Measurements from ENCODE around the gene ADARB2.

Gene ADARB2

GRCh38 chr10:1200866-1201807, 536.2 kb downstream of the ADARB2 start:
- no peak for DNase-seq (ENCODE audit: low spot score)
- no peak for FAIRE-seq

GRCh38 chr10:1199897-1200721, 537.2 kb downstream of the ADARB2 start:
- DNase-seq (ENCODE audit: low spot score): no peak
- no peak for FAIRE-seq

GRCh38 chr10:1199345-1199673, 538.0 kb downstream of the ADARB2 start:
- FAIRE-seq: no peak

GRCh38 chr10:1198453-1199344, 538.6 kb downstream of the ADARB2 start:
- FAIRE-seq (no peak), DNase-seq (ENCODE audit: low spot score) (no peak)

More at GRCh38 chr10:1199345-1199673, 538.0 kb downstream of the ADARB2 start:
- no peak for DNase-seq (ENCODE audit: low spot score)

- DNase-seq (ENCODE audit: low spot score): no peak
- FAIRE-seq: no peak
These were observed 539.9 kb downstream of the ADARB2 start for GRCh38 chr10:1197384-1197783.

- DNase-seq (ENCODE audit: low spot score) (no peak), FAIRE-seq (no peak)
These were observed 540.7 kb downstream of the ADARB2 start for GRCh38 chr10:1196656-1197055.

GRCh38 chr10:1195828-1196227, 541.5 kb downstream of the ADARB2 start:
- no peak for DNase-seq (ENCODE audit: low spot score)
- no peak for FAIRE-seq

DNA sequence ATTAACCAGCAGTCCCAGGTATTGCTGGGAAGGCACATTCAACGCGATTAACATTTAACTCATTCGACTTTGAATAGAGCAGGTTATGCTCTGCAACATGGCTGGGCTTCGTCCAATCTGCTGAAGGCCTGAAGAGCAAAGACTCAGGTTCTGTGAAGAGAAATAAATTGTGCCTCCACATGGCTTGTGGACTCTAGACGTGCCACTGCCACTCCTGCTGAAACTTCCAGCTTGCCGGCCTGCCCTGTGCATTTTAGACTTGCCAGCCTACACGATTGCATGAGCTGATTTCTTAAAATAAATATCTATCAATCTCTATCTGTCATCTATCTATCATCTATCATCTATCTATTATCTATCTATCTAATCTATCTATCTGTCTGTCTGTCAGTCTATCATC, 543.2 kb downstream of the ADARB2 start:
- DNase-seq (ENCODE audit: low spot score) (no peak), FAIRE-seq (no peak)

GRCh38 chr10:1193561-1193960, 543.8 kb downstream of the ADARB2 start:
- no peak for FAIRE-seq
- DNase-seq (ENCODE audit: low spot score): no peak

GRCh38 chr10:1191752-1192151, 545.6 kb downstream of the ADARB2 start:
- DNase-seq (ENCODE audit: low spot score) (no peak), FAIRE-seq (no peak)

DNA sequence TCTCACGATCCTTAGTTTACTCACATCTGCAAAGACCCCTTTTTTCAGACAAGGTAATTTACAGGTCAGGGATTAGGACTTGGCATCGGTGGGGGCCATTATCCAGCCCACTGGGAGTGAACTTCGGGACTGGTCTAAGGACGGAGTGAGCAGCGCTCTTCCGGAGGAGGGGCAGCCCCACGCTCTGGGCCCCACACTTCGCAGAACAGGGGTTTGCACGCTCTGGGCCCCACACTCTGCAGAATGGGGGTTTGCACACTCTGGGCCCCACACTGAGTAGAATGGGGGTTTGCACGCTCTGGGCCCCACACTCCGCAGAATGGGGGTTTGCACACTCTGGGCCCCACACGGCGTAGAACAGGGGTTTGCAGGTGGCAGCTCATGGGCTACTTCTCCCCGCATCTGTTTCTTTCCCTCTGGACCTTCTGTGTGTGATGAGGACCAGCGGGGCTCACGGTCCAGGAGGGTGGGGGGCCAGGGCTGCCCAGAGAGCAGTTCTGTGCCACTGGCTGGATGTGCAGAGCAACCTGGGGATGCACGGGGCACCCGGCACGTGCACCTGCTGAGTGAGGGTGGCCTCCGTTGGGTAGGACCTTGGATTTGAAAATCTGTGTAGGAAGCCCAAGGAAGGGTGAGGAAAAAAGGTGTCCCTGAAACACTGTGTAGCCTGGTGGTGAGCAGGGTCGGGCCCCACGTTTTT, 546.4 kb downstream of the ADARB2 start:
- DNase-seq (ENCODE audit: low spot score) (no peak), FAIRE-seq (no peak)

- no peak for DNase-seq (ENCODE audit: low spot score)
- FAIRE-seq: no peak
These were observed 547.3 kb downstream of the ADARB2 start for GRCh38 chr10:1190052-1190395.

- DNase-seq (ENCODE audit: low spot score) (no peak), FAIRE-seq (no peak)
These were observed 547.9 kb downstream of the ADARB2 start for GRCh38 chr10:1189166-1190051.

GRCh38 chr10:1188558-1189135, 548.7 kb downstream of the ADARB2 start:
- DNase-seq (ENCODE audit: low spot score) (no peak), FAIRE-seq (no peak)

GRCh38 chr10:1187855-1188557, 549.3 kb downstream of the ADARB2 start:
- DNase-seq (ENCODE audit: low spot score): no peak
- FAIRE-seq: no peak

- DNase-seq (ENCODE audit: low spot score): no peak
- no peak for FAIRE-seq
These were observed 550.0 kb downstream of the ADARB2 start for GRCh38 chr10:1187151-1187854.

- FAIRE-seq (no peak), DNase-seq (ENCODE audit: low spot score) (no peak)
These were observed 550.7 kb downstream of the ADARB2 start for GRCh38 chr10:1186683-1186990.

DNA sequence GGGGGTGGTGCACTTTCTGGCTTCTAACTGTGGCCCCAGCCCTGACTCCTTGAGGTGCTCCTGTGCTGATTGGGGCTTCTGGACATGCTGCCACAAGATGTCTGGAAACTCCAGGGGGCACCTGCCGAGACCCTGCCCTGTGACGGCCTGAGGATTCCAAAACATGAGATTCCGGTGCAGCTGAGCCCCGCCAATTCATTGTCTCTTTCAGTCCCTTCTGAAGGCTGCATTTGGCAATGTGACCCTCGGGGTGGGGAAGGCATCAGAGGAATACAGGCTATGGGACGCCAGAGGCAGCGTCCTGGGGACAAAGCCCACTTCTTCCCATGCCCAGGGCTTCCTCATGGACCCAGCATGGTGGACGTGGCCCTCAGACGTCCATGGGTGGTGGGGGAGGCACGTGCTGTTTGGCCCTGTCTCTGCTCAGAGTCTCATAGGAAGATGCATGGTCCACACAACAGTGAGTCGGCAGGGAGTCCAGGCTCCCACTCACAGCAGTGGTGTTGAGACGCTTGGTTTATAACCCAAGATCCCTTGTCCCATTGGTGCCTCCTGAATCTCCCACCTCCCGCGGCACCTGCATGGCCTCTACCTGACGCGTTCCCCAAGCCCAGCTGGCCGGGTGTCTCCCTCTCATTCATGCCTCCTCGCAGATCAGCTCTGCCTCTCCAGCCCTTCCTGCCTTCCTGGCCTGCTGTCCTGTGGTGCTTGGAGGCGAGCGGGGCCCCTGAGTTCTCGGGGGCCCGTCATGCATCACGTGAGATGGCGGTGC, 551.2 kb downstream of the ADARB2 start:
- DNase-seq (ENCODE audit: low spot score) (no peak), FAIRE-seq (no peak)
